GM19438 (cell line): ENCODE measurements around the gene FUNDC1.

Experiments
- ATAC-seq: cut with Tn5 transposase; IDR thresholded peaks from one replicate; pipeline ENCODE4 v1.9.1; 2021; ENCODE audit warnings: low read depth; ENCODE audit not compliant: unreplicated experiment

FUNDC1 gene

DNA sequence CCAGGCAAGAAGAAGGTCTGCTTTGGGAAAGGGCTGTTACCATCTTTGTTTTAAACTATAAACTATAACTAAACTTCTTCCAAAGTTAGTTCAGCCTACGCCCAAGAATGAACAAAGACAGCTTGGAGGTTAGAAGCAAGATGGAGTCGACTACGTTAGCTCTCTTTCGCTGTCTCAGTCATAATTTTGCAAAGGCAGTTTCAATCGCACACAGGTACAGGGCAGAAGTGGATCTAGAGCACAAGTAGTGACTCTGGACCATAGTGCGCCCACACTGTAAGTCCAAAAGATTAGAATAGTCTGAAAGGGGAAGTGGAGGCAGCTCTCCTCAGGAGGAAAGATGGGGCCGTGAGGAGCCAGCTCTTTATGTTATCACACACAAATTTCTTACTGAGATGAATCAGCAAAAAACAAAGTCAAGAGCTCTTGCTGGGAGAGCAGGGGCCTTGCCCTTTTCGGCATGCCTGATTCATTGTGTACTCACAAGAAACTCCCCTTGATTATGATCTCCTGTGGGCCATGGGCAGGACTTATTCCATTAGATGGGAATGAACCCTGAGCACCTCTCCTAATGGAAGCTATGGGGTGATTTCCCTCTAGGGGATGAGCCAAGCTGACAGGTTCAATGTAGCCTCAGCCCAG is 58.6 kb downstream of the FUNDC1 start:
- ATAC-seq: no peak

DNA sequence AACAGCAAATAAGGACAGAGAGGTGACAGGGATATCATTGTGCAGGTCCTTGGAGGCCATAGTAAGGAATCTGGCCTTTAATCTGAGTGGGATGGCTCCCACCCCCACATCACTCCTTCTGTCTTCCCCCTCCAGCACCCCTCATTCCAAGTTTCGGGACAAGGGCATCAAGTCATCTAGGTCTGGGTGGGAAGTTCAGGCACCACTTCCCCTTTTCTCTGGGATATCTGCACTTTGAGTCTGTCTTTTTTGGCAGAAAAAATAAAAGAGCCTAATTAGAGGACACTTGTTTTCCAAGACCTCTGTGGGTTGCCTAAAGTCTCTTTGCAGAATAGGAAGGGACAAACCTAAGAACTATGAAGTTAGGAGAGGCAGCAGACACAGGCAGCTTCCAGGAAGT is 60.1 kb downstream of the FUNDC1 start:
- ATAC-seq: no peak

DNA sequence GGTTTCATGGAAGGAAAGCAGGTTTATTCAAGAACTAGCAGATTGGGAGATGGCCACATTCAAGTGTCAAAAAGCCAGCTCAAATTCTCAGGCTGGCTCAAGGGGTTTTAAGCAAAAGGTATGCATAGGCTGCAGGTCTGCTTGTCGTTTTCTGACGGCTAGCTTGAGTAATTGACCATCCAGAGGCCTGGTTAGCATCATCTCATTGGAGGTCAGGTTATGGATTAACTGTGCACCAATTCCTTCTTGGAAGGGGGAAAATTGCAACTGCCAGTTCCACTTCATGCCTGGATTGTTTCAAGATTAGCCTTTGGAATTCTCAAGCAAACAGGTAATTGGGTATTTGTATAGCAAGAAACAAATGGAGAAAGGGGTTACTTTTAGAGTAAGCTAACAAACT is 62.1 kb downstream of the FUNDC1 start:
- ATAC-seq: no peak

- no peak for ATAC-seq
These were observed 68.2 kb downstream of the FUNDC1 start for GRCh38 chrX:44474410-44474809.
